Measurements from ENCODE around the gene STXBP6. TPM values are rescaled to one million over a fixed set of nuclear protein-coding genes. Genes with fewer than 3 reads are reported as not detected.
A peak's percentile ranks its signal among the peaks of the same experiment; 100 is the strongest.

Gene STXBP6
- total and polyA plus RNA-seq, 2 experiments from 2014 or later = 19.7 to 29.0 TPM

GRCh38 chr14:24894583-24895242 is 155.2 kb downstream of the STXBP6 start (continued):
- TF ChIP-seq ZNF462 (CRISPR knock-in tag; IDR thresholded peaks at IDR 0.05) (no peak), EZH2 (IDR thresholded peaks at IDR 0.05; ENCODE audit: low read depth, unreplicated experiment) (no peak)

DNA sequence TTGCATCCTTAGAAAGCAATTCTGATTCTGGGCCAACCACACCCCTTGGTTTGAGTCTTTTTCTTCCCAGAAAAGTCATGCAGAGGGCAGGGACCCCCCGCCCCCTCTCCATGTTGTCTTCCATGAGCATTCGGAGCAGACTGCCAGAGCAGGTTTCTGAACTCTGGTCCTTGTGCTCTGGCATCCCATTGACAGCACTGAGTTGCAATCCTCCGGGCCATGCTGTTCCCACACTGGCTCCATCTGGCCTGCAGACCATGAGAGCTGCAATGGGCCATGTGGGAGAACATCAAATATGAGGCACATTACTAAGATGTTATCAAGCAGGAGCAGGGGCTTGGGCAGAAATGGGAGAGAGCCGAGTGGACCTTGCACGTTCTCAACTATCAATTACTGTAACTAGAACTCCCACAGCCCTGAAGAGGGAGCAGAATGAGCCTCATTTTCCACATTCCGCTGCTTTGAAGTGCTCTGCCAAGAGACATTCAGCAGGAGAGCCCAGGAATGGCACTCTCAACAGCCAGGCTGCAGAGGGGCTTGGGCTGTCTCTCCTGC is 157.4 kb downstream of the STXBP6 start:
- H3F3A ChIP-seq (replicated peaks; ENCODE audit: low read depth) = no peaks in the 10 kb centered on the region
- peaks cover 6% of the 10 kb centered on the region for H3K9me3 Mint-ChIP-seq
- H3K4me3 Mint-ChIP-seq = no peak overlapping the region
- no peak overlapping the region for H3K4me2 ChIP-seq
- ATAC-seq (no peak), DNase-seq (ENCODE audit: low spot score) (peak; percentile 12)
- no peaks in the 10 kb centered on the region for H3K79me2 ChIP-seq (replicated peaks; ENCODE audit: insufficient read depth)
- no peaks in the 10 kb centered on the region for H3K36me3 ChIP-seq (ENCODE audit: insufficient read depth)
- H3K9me2 ChIP-seq (ENCODE audit: insufficient read depth) = no peaks in the 10 kb centered on the region
- no peaks in the 10 kb centered on the region; the same call in 2 of the 3 replicates for H3K36me3 Mint-ChIP-seq (ENCODE audit: low read depth)
- no peak overlapping the region for H3K4me3 ChIP-seq
- peak overlapping the region; percentile 46; the same call in 1 of the 2 replicates for H3K27ac Mint-ChIP-seq
- H3K27me3 Mint-ChIP-seq (ENCODE audit: insufficient read depth, low read depth, poor library complexity) = no peaks in the 10 kb centered on the region
- no peak overlapping the region for H3K27ac ChIP-seq (ENCODE audit: low read depth)
- no peaks in the 10 kb centered on the region for H3K27me3 ChIP-seq (ENCODE audit: insufficient read depth)
- H4K20me1 ChIP-seq (replicated peaks; ENCODE audit: insufficient read depth) = no peaks in the 10 kb centered on the region
- peaks cover 3% of the 10 kb centered on the region; the same call in 1 of the 2 replicates for H3K4me1 ChIP-seq (ENCODE audit: insufficient read depth)
- no peak overlapping the region for H2AFZ ChIP-seq
- peaks cover 12% of the 10 kb centered on the region; the same call in 2 of the 3 replicates for H3K4me1 Mint-ChIP-seq
- TF ChIP-seq NANOG (IDR thresholded peaks at IDR 0.05; ENCODE audit: borderline replicate concordance) (no peak), STAT1 (IDR thresholded peaks at IDR 0.05; ENCODE audit: unreplicated experiment) (no peak), ETS1 (IDR thresholded peaks at IDR 0.05) (no peak), ZNF462 (CRISPR knock-in tag; IDR thresholded peaks at IDR 0.05) (no peak), CREB1 (CRISPR knock-in tag; IDR thresholded peaks at IDR 0.05; ENCODE audit: low read depth) (no peak), POLR2AphosphoS5 (IDR thresholded peaks at IDR 0.05; ENCODE audit: low read depth) (no peak)

All from GM23338 (cell line).